HG03565 (cell line): ENCODE measurements around the gene SERP2.
"Not testable (repeated sequence)": the region's sequence is repeated elsewhere in the genome, so short reads cannot be mapped to it uniquely, and the experiment has no call there.

Experiments
- ATAC-seq: cut with Tn5 transposase; IDR thresholded peaks from one replicate; pipeline ENCODE4 v1.9.1; 2021; ENCODE audit warnings: mild to moderate bottlenecking, moderate library complexity; ENCODE audit not compliant: unreplicated experiment

SERP2 gene

GRCh38 chr13:44373601-44374347 lies at the start of gene SERP2:
TSS of gene SERP2 (plus strand) at chr13:44373824. CDS start at chr13:44374026, 202 bp downstream.
- ATAC-seq, result no peak

- no peak for ATAC-seq
These were observed 46.7 kb upstream of the SERP2 start for GRCh38 chr13:44326961-44327360.

GRCh38 chr13:44329041-44329440 lies 44.6 kb upstream of the SERP2 start:
- ATAC-seq, result not testable (repeated sequence)

- ATAC-seq, result no peak
These were observed 43.6 kb upstream of the SERP2 start for GRCh38 chr13:44329909-44330545.

GRCh38 chr13:44331446-44331845 lies 42.2 kb upstream of the SERP2 start:
- ATAC-seq, result no peak

- ATAC-seq, result no peak
These were observed 41.4 kb upstream of the SERP2 start for GRCh38 chr13:44331912-44332851.

GRCh38 chr13:44333950-44334655 lies 39.5 kb upstream of the SERP2 start:
- no peak for ATAC-seq

- ATAC-seq, result no peak
These were observed 38.9 kb upstream of the SERP2 start for GRCh38 chr13:44334751-44335150.

- no peak for ATAC-seq
These were observed 36.7 kb upstream of the SERP2 start for GRCh38 chr13:44336934-44337333.

GRCh38 chr13:44337581-44337980 lies 36.0 kb upstream of the SERP2 start:
- no peak for ATAC-seq

GRCh38 chr13:44340508-44340907 lies 33.1 kb upstream of the SERP2 start:
- ATAC-seq, result no peak

- no peak for ATAC-seq
These were observed 30.9 kb upstream of the SERP2 start for GRCh38 chr13:44342741-44343140.

- ATAC-seq, result no peak
These were observed 27.1 kb upstream of the SERP2 start for GRCh38 chr13:44346534-44346933.

- ATAC-seq, result no peak
These were observed 26.3 kb upstream of the SERP2 start for GRCh38 chr13:44347301-44347700.

GRCh38 chr13:44347949-44348348 lies 25.7 kb upstream of the SERP2 start:
- no peak for ATAC-seq

GRCh38 chr13:44350775-44351504 lies 22.7 kb upstream of the SERP2 start:
- no peak for ATAC-seq

GRCh38 chr13:44351505-44351854 lies 22.1 kb upstream of the SERP2 start:
- ATAC-seq, result no peak

GRCh38 chr13:44352202-44352601 lies 21.4 kb upstream of the SERP2 start:
- no peak for ATAC-seq

- ATAC-seq, result no peak
These were observed 21.0 kb upstream of the SERP2 start for GRCh38 chr13:44352671-44353070.

- no peak for ATAC-seq
These were observed 19.3 kb upstream of the SERP2 start for GRCh38 chr13:44354331-44354730.
